DOHH2 (cell line): ENCODE measurements around the gene WNT3A.

Experiments used
- H3F3A ChIP-seq: fragments of 200-600 bp; sonication (generic), shearing (Covaris generic); 2 replicates; pipeline ENCODE4 v1.6.0; 2016; ENCODE audit warnings: antibody characterized with exemption, mild to moderate bottlenecking; ENCODE audit not compliant: control insufficient read depth, insufficient read depth
- H3K27ac ChIP-seq: fragments of 200-600 bp; sonication (generic); 2 replicates; pipeline ENCODE4 v1.5.1; 2014; ENCODE audit warnings: low read depth, mild to moderate bottlenecking, low read length, moderate library complexity
- H3K27me3 ChIP-seq: fragments of 200-600 bp; sonication (generic); 2 replicates; pipeline ENCODE4 v1.6.1; 2014; ENCODE audit warnings: mild to moderate bottlenecking, low read length, mixed read lengths; ENCODE audit not compliant: control insufficient read depth
- H3K36me3 ChIP-seq: fragments of 200-600 bp; sonication (generic); 2 replicates; pipeline ENCODE4 v1.6.1; 2014; ENCODE audit warnings: mild to moderate bottlenecking, low read length, moderate library complexity, mixed read lengths; ENCODE audit not compliant: control insufficient read depth
- H3K4me1 ChIP-seq: fragments of 200-600 bp; sonication (generic); 2 replicates; pipeline ENCODE4 v1.6.1; 2014; ENCODE audit warnings: mild to moderate bottlenecking, low read length, mixed read lengths; ENCODE audit not compliant: control insufficient read depth
- H3K4me2 ChIP-seq: fragments of 200-600 bp; sonication (generic); 2 replicates; pipeline ENCODE4 v1.6.0; 2014; ENCODE audit warnings: mild to moderate bottlenecking, low read length, moderate library complexity
- H3K4me3 ChIP-seq: fragments of 200-600 bp; sonication (generic); 2 replicates; pipeline ENCODE4 v1.5.1; 2014; ENCODE audit warnings: mild to moderate bottlenecking, low read length, mixed read lengths
- H3K79me2 ChIP-seq: fragments of 200-600 bp; sonication (generic); 2 replicates; pipeline ENCODE4 v1.6.1; 2014; ENCODE audit warnings: mild to moderate bottlenecking, low read length, mixed read lengths; ENCODE audit not compliant: control insufficient read depth
- H3K9me2 ChIP-seq: fragments of 200-600 bp; sonication (generic); replicated peaks from 2 replicates; pipeline ENCODE4 v1.6.1; 2014; ENCODE audit warnings: mild to moderate bottlenecking, low read length, mixed read lengths; ENCODE audit not compliant: control insufficient read depth
- H3K9me3 ChIP-seq: fragments of 200-600 bp; sonication (generic); 2 replicates; pipeline ENCODE4 v1.6.1; 2014; ENCODE audit warnings: antibody characterized with exemption, low read length, mixed read lengths; ENCODE audit not compliant: control insufficient read depth, insufficient read depth
- H4K20me1 ChIP-seq: fragments of 200-600 bp; sonication (generic); 2 replicates; pipeline ENCODE4 v1.6.0; 2014; ENCODE audit warnings: low read depth, mild to moderate bottlenecking, antibody characterized with exemption, low read length, moderate library complexity; ENCODE audit not compliant: control insufficient read depth, insufficient read depth
- CTCF ChIP-seq: fragments of 200-600 bp; sonication (generic); IDR thresholded peaks from one replicate; pipeline ENCODE4 v1.5.1; 2014; ENCODE audit warnings: antibody characterized with exemption, mild to moderate bottlenecking, low read depth, low read length; ENCODE audit not compliant: poor library complexity, severe bottlenecking
- EZH2phosphoT487 ChIP-seq: fragments of 200-600 bp; sonication (generic); IDR thresholded peaks from 2 replicates; pipeline ENCODE4 v1.6.1; 2017; ENCODE audit warnings: borderline replicate concordance, mild to moderate bottlenecking, antibody characterized with exemption, low read length, moderate library complexity, mixed read lengths

Gene WNT3A

GRCh38 chr1:228048659-228049298, 42.0 kb downstream of the WNT3A start:
- no peaks in the 10 kb centered on the region for H3K36me3 ChIP-seq
- no peak overlapping the region for H3K27ac ChIP-seq
- TF ChIP-seq EZH2phosphoT487 (no peak), CTCF (no peak)
- H3K9me3 ChIP-seq: no peaks in the 10 kb centered on the region
- no peaks in the 10 kb centered on the region for H3K4me1 ChIP-seq
- H3K4me2 ChIP-seq: no peak overlapping the region
- no peaks in the 10 kb centered on the region for H3K9me2 ChIP-seq
- H4K20me1 ChIP-seq: no peaks in the 10 kb centered on the region
- no peaks in the 10 kb centered on the region for H3K79me2 ChIP-seq
- H3K4me3 ChIP-seq: no peak overlapping the region
- H3K27me3 ChIP-seq: peaks cover 6% of the 10 kb centered on the region
- no peaks in the 10 kb centered on the region for H3F3A ChIP-seq

- Histone ChIP-seq H3K4me2 (no peak overlapping the region), H4K20me1 (no peaks in the 10 kb centered on the region), H3K27me3 (peaks cover 2% of the 10 kb centered on the region), H3K4me1 (no peaks in the 10 kb centered on the region), H3K9me2 (no peaks in the 10 kb centered on the region), H3K9me3 (no peaks in the 10 kb centered on the region), H3K79me2 (no peaks in the 10 kb centered on the region), H3K36me3 (no peaks in the 10 kb centered on the region), H3K4me3 (no peak overlapping the region), H3K27ac (no peak overlapping the region), H3F3A (no peaks in the 10 kb centered on the region)
- TF ChIP-seq CTCF: no peak
- no peak for TF ChIP-seq EZH2phosphoT487
Observed at GRCh38 chr1:228050571-228051231, 43.9 kb downstream of the WNT3A start.

GRCh38 chr1:228058172-228058948, 51.6 kb downstream of the WNT3A start:
- H3K4me2 ChIP-seq: no peak overlapping the region
- TF ChIP-seq CTCF: no peak
- no peak for TF ChIP-seq EZH2phosphoT487
- H3K79me2 ChIP-seq: no peaks in the 10 kb centered on the region
- no peaks in the 10 kb centered on the region for H3K9me2 ChIP-seq
- H3K4me1 ChIP-seq: 0 out of 2 replicates have a peak, but pooled peaks cover 3% of the 10 kb centered on the region
- no peaks in the 10 kb centered on the region for H4K20me1 ChIP-seq
- no peaks in the 10 kb centered on the region for H3K36me3 ChIP-seq
- peaks cover 11% of the 10 kb centered on the region; the same call in 1 of the 2 replicates for H3K27me3 ChIP-seq
- no peaks in the 10 kb centered on the region for H3K9me3 ChIP-seq
- no peak overlapping the region for H3K27ac ChIP-seq
- no peak overlapping the region for H3K4me3 ChIP-seq
- H3F3A ChIP-seq: no peaks in the 10 kb centered on the region
